ENCODE measurements around the gene PNPLA3.

Gene PNPLA3

GRCh38 chr22:43882122-43882767, 41.4 kb upstream of the PNPLA3 start:
- Histone ChIP-seq H3K27ac (replicated peaks) (no peak overlapping the region), H3K27me3 (ENCODE audit: insufficient read depth, poor library complexity, severe bottlenecking) (no peaks in the 10 kb centered on the region), H3K4me3 (replicated peaks; ENCODE audit: insufficient read depth, low read length) (no peak overlapping the region)
- DNase-seq (ENCODE audit: low read depth in 1 of 2, low spot score in 1 of 2): no peak
- TF ChIP-seq SPI1 (IDR thresholded peaks at IDR 0.05; ENCODE audit: borderline replicate concordance, low read depth) (no peak), GABPA (IDR thresholded peaks at IDR 0.05; ENCODE audit: low read depth) (no peak), REST (IDR thresholded peaks at IDR 0.05; ENCODE audit: insufficient replicate concordance, low read depth) (no peak)

GRCh38 chr22:43883012-43883661, 40.5 kb upstream of the PNPLA3 start:
- TF ChIP-seq SPI1 (IDR thresholded peaks at IDR 0.05; ENCODE audit: borderline replicate concordance, low read depth) (no peak), CTCF (IDR thresholded peaks at IDR 0.05; ENCODE audit: insufficient read depth, low read length) (peak; percentile 64), GABPA (IDR thresholded peaks at IDR 0.05; ENCODE audit: low read depth) (no peak), POLR2AphosphoS5 (IDR thresholded peaks at IDR 0.05; ENCODE audit: low read depth) (no peak)
- DNase-seq (ENCODE audit: low read depth in 1 of 2, low spot score in 1 of 2): peak; percentile 47 to 66
- H3K4me3 ChIP-seq (replicated peaks; ENCODE audit: insufficient read depth, low read length): no peak overlapping the region
- no peaks in the 10 kb centered on the region for H3K27me3 ChIP-seq (ENCODE audit: insufficient read depth, poor library complexity, severe bottlenecking)
- no peak overlapping the region for H3K27ac ChIP-seq (replicated peaks)

- Histone ChIP-seq H3K4me3 (replicated peaks; ENCODE audit: insufficient read depth, low read length) (no peak overlapping the region), H3K27ac (replicated peaks) (no peak overlapping the region), H3K27me3 (ENCODE audit: insufficient read depth, poor library complexity, severe bottlenecking) (no peaks in the 10 kb centered on the region)
- no peak for TF ChIP-seq SPI1 (IDR thresholded peaks at IDR 0.05; ENCODE audit: borderline replicate concordance, low read depth)
- TF ChIP-seq POLR2AphosphoS5 (IDR thresholded peaks at IDR 0.05; ENCODE audit: low read depth): no peak
- TF ChIP-seq REST (IDR thresholded peaks at IDR 0.05; ENCODE audit: insufficient replicate concordance, low read depth): no peak
- no peak for TF ChIP-seq GABPA (IDR thresholded peaks at IDR 0.05; ENCODE audit: low read depth)
- no peak for TF ChIP-seq CTCF (IDR thresholded peaks at IDR 0.05; ENCODE audit: insufficient read depth, low read length)
- no peak for DNase-seq (ENCODE audit: low read depth in 1 of 2, low spot score in 1 of 2)
Measured at GRCh38 chr22:43883719-43884415, 39.7 kb upstream of the PNPLA3 start.

GRCh38 chr22:43884600-43885318, 38.8 kb upstream of the PNPLA3 start:
- Histone ChIP-seq H3K27ac (replicated peaks) (no peak overlapping the region), H3K27me3 (ENCODE audit: insufficient read depth, poor library complexity, severe bottlenecking) (peaks cover 2% of the 10 kb centered on the region), H3K4me3 (replicated peaks; ENCODE audit: insufficient read depth, low read length) (no peak overlapping the region)
- peak; percentile 31 to 38 for DNase-seq (ENCODE audit: low read depth in 1 of 2, low spot score in 1 of 2)
- TF ChIP-seq POLR2AphosphoS5 (IDR thresholded peaks at IDR 0.05; ENCODE audit: low read depth) (no peak), CTCF (IDR thresholded peaks at IDR 0.05; ENCODE audit: insufficient read depth, low read length) (peak; percentile 90)
